ENCODE results near the gene C5AR2.
"Not testable (repeated sequence)": the region's sequence is repeated elsewhere in the genome, so short reads cannot be mapped to it uniquely, and the experiment has no call there.

Gene C5AR2

GRCh38 chr19:47324502-47324901, 7.5 kb upstream of the C5AR2 start:
- DNase-seq = no peak

- DNase-seq = no peak
These were observed 1.5 kb upstream of the C5AR2 start for GRCh38 chr19:47330466-47330869.

GRCh38 chr19:47331490-47331889, 485 bp upstream of the C5AR2 start:
- no peak for DNase-seq

- not testable (repeated sequence) for DNase-seq
These were observed 5.1 kb downstream of the C5AR2 start for GRCh38 chr19:47336765-47337718.

- no peak for DNase-seq
These were observed 7.4 kb downstream of the C5AR2 start for GRCh38 chr19:47339196-47339880.

GRCh38 chr19:47340477-47341208, 8.7 kb downstream of the C5AR2 start:
- no peak for DNase-seq

- DNase-seq = no peak
These were observed 9.8 kb downstream of the C5AR2 start for GRCh38 chr19:47341734-47342133.

- no peak for DNase-seq
These were observed 11.3 kb downstream of the C5AR2 start for GRCh38 chr19:47343194-47343802.

- DNase-seq = no peak
These were observed 12.4 kb downstream of the C5AR2 start for GRCh38 chr19:47344425-47344824.

GRCh38 chr19:47346024-47346423, 14.0 kb downstream of the C5AR2 start:
- DNase-seq = not testable (repeated sequence)

- DNase-seq = peak; percentile 98
These were observed 17.1 kb downstream of the C5AR2 start, which contains the start of gene DHX34 for GRCh38 chr19:47348819-47349795. Gene DHX34 (plus strand): TSS chr19:47349315. CDS start chr19:47353031, 3,716 bp downstream.

- no peak for DNase-seq
These were observed 18.7 kb downstream of the C5AR2 start for GRCh38 chr19:47350630-47351029.

GRCh38 chr19:47351548-47351947, 19.6 kb downstream of the C5AR2 start:
- DNase-seq = no peak

GRCh38 chr19:47352095-47352494, 20.1 kb downstream of the C5AR2 start:
- no peak for DNase-seq

GRCh38 chr19:47353307-47353712, 21.3 kb downstream of the C5AR2 start:
- DNase-seq = no peak

- DNase-seq = no peak
These were observed 24.9 kb downstream of the C5AR2 start for GRCh38 chr19:47356900-47357299.

GRCh38 chr19:47357788-47358680, 26.1 kb downstream of the C5AR2 start:
- DNase-seq = no peak

- no peak for DNase-seq
These were observed 27.0 kb downstream of the C5AR2 start for GRCh38 chr19:47358936-47359335.

- DNase-seq = no peak
These were observed 30.3 kb downstream of the C5AR2 start for GRCh38 chr19:47362321-47362720.

Measured in T1000 (cell line).